Measurements from ENCODE around the gene MTHFD1. TPM values are rescaled to one million over a fixed set of nuclear protein-coding genes. Genes with fewer than 3 reads are reported as not detected.

Gene MTHFD1
- total RNA-seq, 2 experiments from 2014 or later: 237 to 241 TPM

DNA sequence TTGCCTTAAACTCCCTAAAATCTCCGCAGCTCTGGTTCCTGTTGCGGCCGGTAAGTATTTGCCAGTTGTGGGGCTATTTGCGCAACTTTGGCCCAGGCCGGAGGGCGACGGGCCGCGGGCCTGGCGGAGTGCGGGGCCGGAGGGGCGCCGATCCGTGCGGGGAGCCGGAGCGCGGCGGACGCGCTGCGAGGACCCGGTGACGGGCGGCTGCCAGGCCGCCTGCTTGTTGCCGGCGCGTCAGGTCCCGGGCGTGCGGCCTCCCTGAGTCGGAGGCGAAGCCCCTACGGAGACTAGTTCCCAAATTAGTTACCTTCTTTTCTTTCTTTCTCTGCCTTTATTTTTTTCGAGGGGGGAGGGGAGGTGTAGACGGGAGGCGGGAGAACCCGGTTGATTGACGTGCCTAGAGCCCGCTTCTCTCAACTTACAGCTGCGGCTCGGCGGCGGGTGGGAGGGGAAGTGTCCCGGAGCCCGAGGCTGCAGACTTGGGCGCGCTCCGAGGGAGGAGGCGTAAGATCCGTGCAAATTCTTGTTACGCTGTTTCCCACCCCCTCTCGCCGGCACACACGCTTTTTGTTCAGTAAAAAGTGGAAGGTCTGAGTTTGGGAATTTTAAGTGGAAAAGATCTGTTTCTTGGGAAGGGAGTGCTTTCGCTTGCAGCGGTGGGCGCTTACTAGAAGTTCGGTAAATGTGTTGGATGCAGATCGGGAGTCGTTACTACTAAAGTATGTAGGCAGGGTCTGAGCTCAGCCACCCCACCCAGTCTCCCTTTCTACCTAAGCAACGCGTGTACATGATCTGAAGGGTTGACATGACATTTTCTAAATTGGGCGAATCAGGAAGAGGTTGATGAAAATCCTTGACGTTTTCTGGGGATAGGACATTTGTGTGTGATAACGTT, 117.0 kb downstream of the MTHFD1 start:
- H3K27me3 Mint-ChIP-seq: no peaks in the 10 kb centered on the region
- ATAC-seq (peak; percentile 42), DNase-seq (peak; percentile 93)
- ChIA-PET POLR2A (interaction anchor here (0.6 to 3.4 kb wide), 19 partner anchors 9 to 555 kb away, joined by 3 to 19 read pairs (median 4); partner anchors contain the start of genes AKAP5 and HSPA2), CTCF (interaction anchor here (0.6 to 1.4 kb wide), 4 partner anchors 10 to 75 kb away, joined by 3 to 4 read pairs (median 3); partner anchors contain the start of gene HSPA2)
- H3K36me3 Mint-ChIP-seq (ENCODE audit: low read depth): peaks cover 56% of the 10 kb centered on the region
- H3K4me3 Mint-ChIP-seq: peak overlapping the region; percentile 79
- TF ChIP-seq CTCF (IDR thresholded peaks at IDR 0.05): no peak
- H3K27ac Mint-ChIP-seq: peak overlapping the region; percentile 99
- H3K9me3 Mint-ChIP-seq: no peaks in the 10 kb centered on the region
- intact Hi-C loops (cut with micrococcal nuclease): loop anchor here (5.0 kb wide), 1 partner anchor 37 kb away; the partner anchor contains the start of gene HSPA2
- peaks cover 30% of the 10 kb centered on the region for H3K4me1 Mint-ChIP-seq (ENCODE audit: low read depth)

GRCh38 chr14:64506721-64507120, 118.6 kb downstream of the MTHFD1 start:
- no peak for DNase-seq
- Mint-ChIP-seq H3K9me3 (no peaks in the 10 kb centered on the region), H3K27me3 (no peaks in the 10 kb centered on the region), H3K4me3 (peak overlapping the region; percentile 79), H3K27ac (peak overlapping the region; percentile 93), H3K36me3 (ENCODE audit: low read depth) (peaks cover 52% of the 10 kb centered on the region), H3K4me1 (ENCODE audit: low read depth) (peaks cover 40% of the 10 kb centered on the region)
- ATAC-seq: no peak
- POLR2A ChIA-PET: interaction anchor here (0.8 to 0.9 kb wide), 2 partner anchors 120 to 399 kb away, joined by 3 to 4 read pairs; no protein-coding TSS in a partner anchor
- TF ChIP-seq CTCF (IDR thresholded peaks at IDR 0.05): no peak
- CTCF ChIA-PET: no interaction called here
- intact Hi-C loops (cut with micrococcal nuclease): loop anchor here (5.0 kb wide), 1 partner anchor 36 kb away; the partner anchor contains the start of gene HSPA2

DNA sequence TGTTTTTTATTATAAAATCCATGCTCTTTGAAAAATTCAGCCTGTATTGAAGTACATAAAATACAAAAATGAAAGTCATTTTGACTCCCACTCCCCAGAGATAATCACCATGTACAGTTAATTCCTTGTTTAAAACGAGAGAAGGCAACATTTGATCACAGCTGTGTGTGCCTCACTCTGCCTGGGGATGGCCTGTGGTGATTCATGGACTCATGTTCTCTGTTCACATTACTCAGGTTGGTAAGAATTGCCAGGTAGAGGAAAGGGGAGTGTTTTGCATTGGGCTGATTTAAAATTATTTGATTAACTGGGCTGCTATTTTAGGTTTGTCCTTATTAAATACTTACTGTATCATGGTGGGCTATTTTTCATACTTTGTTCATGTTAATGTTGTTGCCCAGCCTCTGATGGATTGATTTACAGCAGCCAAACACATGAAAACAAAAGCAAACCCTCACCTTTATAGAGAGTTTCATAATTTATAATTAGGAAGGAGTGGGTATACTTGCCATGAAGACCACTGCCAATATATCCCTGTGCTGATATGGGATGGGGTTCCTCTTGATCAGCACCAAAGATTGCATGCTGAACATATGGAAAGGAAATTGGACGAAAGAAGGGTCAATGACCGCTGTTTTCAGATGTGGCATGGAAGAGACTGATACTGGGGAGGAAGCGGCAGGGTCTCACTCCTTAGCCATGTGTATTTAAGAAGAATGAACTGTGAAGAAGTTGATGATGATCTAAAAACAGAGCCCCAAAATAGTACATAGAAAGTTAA, 119.4 kb downstream of the MTHFD1 start:
- DNase-seq: peak; percentile 69

DNA sequence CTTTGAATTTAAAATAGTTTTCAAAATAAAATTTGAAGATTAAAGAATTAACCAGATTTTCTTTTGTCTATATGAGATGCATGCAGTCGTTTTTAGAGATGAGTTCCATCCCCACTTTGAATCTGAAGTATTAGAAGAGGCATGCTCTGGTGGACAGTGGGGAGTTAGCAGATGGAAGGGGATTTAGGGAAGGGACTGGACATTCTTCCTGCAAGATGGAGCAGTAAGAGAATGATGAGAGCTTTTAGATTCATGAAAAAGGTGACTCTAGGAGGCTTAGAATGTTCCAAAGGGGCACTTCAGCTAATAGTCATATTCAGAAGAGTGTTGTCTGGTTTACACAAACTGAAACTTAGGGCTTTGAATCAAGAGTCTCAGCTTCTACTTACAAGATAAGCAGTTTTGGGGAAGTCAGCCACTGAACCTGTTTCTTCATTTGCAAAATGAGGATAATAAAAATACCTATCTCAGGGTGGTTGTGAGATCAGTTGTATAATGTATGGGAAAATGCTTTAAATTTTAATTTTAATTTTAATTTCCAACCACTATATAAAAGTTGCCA, 120.1 kb downstream of the MTHFD1 start:
- peaks cover 39% of the 10 kb centered on the region for H3K36me3 Mint-ChIP-seq (ENCODE audit: low read depth)
- no peak for TF ChIP-seq CTCF (IDR thresholded peaks at IDR 0.05)
- H3K4me1 Mint-ChIP-seq (ENCODE audit: low read depth): peaks cover 49% of the 10 kb centered on the region
- ATAC-seq: no peak
- peak overlapping the region; percentile 93 for H3K27ac Mint-ChIP-seq
- no peaks in the 10 kb centered on the region for H3K27me3 Mint-ChIP-seq
- ChIA-PET CTCF (interaction anchor here (0.7 to 4.0 kb wide), 5 partner anchors 24 to 128 kb away, joined by 3 to 29 read pairs (median 4); no protein-coding TSS in a partner anchor), POLR2A (interaction anchor here (0.5 to 1.3 kb wide), 4 partner anchors 12 to 194 kb away, joined by 3 to 4 read pairs (median 3); no protein-coding TSS in a partner anchor)
- H3K9me3 Mint-ChIP-seq: no peaks in the 10 kb centered on the region
- no peak for DNase-seq
- H3K4me3 Mint-ChIP-seq: peak overlapping the region; percentile 79
- intact Hi-C loops (cut with micrococcal nuclease): loop anchor here (5.0 kb wide), 1 partner anchor 34 kb away; the partner anchor contains the start of gene HSPA2

More for the DNA sequence above, 119.4 kb downstream of the MTHFD1 start:
- no peak for ATAC-seq
- intact Hi-C loops (cut with micrococcal nuclease): loop anchor here (5.0 kb wide), 1 partner anchor 35 kb away; the partner anchor contains the start of gene HSPA2
- Mint-ChIP-seq H3K9me3 (no peaks in the 10 kb centered on the region), H3K4me3 (peak overlapping the region; percentile 79), H3K27me3 (no peaks in the 10 kb centered on the region), H3K4me1 (ENCODE audit: low read depth) (peaks cover 46% of the 10 kb centered on the region), H3K27ac (peak overlapping the region; percentile 93), H3K36me3 (ENCODE audit: low read depth) (peaks cover 44% of the 10 kb centered on the region)
- CTCF ChIA-PET: interaction anchor here (0.7 to 4.0 kb wide), 4 partner anchors 23 to 128 kb away, joined by 3 to 29 read pairs (median 4); no protein-coding TSS in a partner anchor
- POLR2A ChIA-PET: interaction anchor here (0.5 to 0.9 kb wide), 4 partner anchors 120 to 398 kb away, joined by 3 to 4 read pairs (median 4); no protein-coding TSS in a partner anchor
- TF ChIP-seq CTCF (IDR thresholded peaks at IDR 0.05): no peak
